A673 (cell line): Measurements from ENCODE around the gene TMEM45B.
"Not testable (repeated sequence)": the region's sequence is repeated elsewhere in the genome, so short reads cannot be mapped to it uniquely, and the experiment has no call there.

ENCODE experiments used
- EZH2 ChIP-seq: fragments of 200-600 bp; sonication (generic); IDR thresholded peaks from 2 replicates; pipeline ENCODE4 v1.6.1; 2017; ENCODE audit warnings: borderline replicate concordance, low read depth, mild to moderate bottlenecking, mixed read lengths, antibody characterized with exemption, low read length; ENCODE audit not compliant: poor library complexity, severe bottlenecking
- TF ChIP-seq, protein P1 (sequence below): fragments of 300-800, 200-600 bp; sonication (generic); conservative IDR thresholded peaks from 2 replicates; pipeline ENCODE4 v1.5.1; 2017; ENCODE audit warnings: low read depth, mild to moderate bottlenecking, antibody characterized with exemption, low read length, moderate library complexity, mixed read lengths

DNA sequence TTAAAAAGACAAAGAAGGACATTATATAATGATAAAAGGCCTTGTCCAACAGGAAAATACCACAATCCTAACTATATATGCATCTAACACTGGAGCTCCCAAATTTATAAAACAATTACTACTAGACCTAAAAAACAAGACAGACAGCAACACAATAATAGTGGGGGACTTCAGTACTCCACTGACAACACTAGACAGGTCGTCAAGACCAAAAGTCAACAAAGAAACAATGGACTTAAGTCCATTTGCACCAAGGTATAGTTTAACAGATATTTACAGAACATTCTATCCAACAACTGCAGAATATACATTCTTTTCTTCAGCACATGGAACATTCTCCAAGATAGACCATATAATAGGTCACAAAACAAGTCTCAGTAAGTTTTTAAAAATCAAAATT lies 15.5 kb upstream of the TMEM45B start:
- not testable (repeated sequence) for TF ChIP-seq EZH2
- TF ChIP-seq, protein P1, sequence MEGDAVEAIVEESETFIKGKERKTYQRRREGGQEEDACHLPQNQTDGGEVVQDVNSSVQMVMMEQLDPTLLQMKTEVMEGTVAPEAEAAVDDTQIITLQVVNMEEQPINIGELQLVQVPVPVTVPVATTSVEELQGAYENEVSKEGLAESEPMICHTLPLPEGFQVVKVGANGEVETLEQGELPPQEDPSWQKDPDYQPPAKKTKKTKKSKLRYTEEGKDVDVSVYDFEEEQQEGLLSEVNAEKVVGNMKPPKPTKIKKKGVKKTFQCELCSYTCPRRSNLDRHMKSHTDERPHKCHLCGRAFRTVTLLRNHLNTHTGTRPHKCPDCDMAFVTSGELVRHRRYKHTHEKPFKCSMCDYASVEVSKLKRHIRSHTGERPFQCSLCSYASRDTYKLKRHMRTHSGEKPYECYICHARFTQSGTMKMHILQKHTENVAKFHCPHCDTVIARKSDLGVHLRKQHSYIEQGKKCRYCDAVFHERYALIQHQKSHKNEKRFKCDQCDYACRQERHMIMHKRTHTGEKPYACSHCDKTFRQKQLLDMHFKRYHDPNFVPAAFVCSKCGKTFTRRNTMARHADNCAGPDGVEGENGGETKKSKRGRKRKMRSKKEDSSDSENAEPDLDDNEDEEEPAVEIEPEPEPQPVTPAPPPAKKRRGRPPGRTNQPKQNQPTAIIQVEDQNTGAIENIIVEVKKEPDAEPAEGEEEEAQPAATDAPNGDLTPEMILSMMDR = not testable (repeated sequence)
